ENCODE data around the gene CPE.

- no peak for TF ChIP-seq POLR2A (IDR thresholded peaks at IDR 0.05)
- no peak for TF ChIP-seq CTCF (IDR thresholded peaks at IDR 0.05)
- TF ChIP-seq EP300 (IDR thresholded peaks at IDR 0.05): no peak
- no peak for TF ChIP-seq POLR2AphosphoS5 (IDR thresholded peaks at IDR 0.05)
These were observed 64.5 kb downstream of the CPE start for GRCh38 chr4:165443276-165443675.
